Fibroblast of peridontal ligament (primary cell): Measurements from ENCODE around the gene AP4M1.
A peak's percentile ranks its signal among the peaks of the same experiment; 100 is the strongest.
"Not testable (repeated sequence)": the region's sequence is repeated elsewhere in the genome, so short reads cannot be mapped to it uniquely, and the experiment has no call there.

Source experiments
- DNase-seq: peaks from one replicate; pipeline ENCODE4 v3.0.0-alpha.2; 2010; ENCODE audit errors: extremely low read depth

AP4M1 gene

DNA sequence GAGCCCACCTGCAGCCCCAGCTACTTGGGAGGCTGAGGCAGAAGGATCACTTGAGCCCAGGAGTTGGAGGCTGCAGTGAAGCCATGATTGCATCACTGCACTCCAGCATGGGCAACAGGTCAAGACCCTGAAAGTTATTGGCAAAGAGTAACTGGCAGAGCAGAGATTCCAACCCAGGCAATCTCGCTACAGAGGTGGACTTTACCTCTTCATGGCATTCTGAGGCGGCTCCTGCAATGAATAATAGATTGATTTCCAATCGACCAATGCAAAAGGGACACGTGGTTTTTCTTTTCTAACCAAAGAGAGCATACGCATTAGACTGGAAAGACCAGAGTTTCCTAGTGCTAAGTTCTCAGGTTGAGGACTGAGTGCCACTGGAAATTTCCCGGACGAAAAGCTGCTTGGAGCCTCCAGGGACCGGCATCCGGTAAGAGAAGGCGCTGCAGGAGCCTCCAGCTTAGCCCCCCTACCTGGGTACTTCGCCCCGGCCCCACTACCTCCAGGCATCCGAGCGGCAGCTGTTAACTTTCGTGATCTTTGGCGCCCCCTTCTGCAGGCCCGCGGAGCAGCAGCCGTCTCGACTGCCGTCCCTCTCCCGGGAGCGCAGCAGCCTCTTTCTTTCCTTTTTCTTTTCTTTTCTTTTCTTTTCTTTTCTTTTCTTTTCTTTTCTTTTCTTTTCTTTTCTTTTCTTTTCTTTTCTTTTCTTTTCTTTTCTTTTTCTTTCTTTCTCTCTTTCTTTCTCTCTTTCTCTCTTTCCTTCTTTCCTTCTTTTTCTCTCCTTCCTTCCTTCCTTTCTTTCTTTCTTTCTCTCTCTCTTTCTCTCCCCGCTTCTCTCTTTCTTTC, 29.4 kb downstream of the AP4M1 start:
- DNase-seq, result peak; percentile 41

DNA sequence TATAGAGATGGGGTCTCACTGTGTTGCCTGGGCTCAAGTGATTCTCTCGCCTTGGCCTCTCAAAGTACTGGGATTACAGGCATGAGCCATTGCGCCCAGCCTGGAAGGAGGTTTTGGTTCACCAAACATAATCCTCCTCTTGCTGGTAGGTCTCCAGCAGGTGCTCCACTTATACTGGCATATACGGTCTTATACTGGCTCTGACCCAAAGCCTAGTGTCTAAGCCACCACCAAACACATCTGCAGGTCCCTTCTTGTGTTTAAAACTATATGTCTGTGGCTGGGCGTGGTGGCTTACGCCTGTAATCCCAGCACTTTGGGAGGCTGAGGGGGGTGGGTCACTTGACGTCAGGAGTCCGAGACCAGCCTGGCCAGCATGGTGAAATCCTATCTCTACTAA, 30.7 kb downstream of the AP4M1 start:
- DNase-seq, result no peak

DNA sequence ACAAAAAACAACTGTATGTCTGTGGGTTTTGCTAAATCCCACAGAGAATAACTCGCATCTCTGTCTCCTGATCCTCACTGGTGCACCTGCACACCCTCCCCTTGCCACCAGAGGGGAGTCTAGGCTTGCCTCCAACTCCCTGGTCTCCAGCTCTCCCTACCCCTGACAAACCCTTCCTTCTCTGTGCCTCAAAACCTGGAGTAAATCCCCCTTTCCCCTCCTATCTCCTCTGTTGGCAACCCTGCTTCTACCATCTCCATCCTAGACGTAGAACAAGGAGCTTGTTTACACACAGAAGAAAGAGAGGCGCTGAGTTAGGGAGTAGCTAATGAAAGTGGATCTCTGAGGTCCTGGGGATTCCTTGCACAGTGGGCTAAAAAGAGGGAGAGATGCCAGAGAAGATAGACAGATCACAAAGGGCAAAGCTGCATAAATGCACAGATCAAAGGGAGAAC, 31.3 kb downstream of the AP4M1 start:
- peak; percentile 61 for DNase-seq

DNA sequence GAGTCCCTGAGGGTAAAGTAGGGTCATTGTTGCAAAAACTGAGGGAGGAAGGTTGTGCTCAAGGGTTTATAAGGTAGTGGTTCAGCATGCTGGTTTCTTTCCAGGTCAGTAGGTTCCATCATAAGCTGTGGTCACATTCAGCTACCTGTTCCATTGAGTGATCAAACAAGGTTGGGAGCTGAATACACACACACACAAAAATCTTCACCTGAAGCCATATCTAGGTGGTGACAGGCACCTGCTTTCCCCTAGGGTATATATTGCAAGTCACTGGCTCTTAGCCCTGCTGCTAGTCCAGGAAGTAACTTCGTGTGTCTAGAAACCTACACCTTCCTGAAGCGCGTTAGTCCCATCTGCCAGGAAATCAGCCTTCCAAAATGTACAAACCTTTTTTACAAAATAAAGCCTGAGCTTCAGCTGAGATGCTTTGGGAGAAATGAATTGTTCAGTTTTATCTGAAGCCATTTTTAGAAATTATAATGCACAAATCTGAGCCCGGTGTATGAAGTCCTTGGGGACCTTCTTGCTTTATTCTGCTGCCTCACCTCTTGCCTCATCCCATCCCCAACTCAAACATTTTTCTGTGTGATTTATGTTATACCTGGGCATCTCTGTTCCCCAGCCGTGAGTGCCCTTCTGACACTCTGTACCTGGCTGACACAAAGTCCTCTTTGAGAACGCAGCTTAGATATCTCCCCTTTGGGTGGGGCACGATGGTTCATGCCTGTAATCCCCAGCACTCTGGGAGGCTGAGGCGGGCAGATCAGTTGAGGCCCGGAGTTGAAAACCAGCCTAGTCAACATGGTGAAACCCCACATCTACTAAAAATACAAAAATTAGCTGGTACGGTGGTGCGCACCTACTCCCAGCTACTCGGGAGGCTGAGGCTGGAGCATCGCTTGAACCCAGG, 36.7 kb downstream of the AP4M1 start:
- no peak for DNase-seq

DNA sequence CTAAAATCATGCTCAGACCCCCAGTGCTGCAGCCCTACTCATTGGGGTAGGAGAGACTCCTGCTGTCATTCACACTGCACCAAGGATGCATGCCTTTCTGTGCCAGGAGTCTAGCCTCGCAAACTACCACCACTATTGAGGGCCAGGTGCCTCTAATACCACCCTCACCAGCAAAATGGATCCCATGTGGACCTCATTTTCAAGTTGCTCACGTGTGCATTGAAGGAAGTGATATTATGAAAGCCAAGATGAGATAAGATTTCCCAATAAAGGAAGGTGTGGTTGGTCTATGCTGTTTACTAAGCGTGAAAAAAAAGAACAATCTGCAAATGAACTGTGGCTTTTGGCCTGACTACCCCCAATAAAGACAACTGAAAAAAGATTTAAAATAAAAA, 40.1 kb downstream of the AP4M1 start:
- DNase-seq, result no peak

DNA sequence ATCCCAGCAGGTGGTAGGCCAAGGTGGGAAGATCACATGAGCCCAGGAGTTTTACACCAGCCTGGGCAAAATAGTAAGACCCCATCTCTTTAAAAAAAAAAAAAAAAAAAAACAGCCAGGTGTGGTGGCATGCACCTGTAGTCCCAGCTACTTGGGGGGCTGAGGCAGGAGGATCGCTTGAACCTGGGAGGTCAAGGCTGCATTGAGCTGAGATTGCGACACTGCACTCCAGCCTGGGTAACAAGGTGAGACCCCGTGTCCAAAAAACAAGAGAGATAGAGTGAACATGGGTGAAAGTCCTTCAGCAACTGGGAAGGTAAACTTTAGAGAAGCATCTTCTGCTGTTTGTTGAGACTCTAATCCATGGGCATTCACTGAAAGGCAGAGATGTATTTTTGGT, 41.0 kb downstream of the AP4M1 start:
- DNase-seq, result no peak

DNA sequence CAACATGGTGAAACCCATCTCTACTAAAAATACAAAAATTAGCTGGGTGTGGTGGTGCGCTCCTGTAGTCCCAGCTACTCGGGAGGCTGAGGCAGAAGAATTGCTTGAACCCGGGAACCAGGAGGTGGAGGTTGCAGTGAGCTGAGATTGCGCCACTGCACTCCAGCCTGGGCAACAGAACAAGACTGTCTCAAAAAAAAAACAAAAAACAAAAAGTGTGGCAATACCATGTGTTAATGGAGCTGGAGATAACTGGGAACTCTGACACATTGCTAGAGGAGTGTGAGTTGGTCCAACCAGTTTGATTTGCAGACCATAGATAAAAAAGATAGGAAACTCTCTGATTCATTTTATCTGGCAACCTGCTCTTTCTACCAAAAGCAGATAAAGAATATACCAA, 44.9 kb downstream of the AP4M1 start:
- not testable (repeated sequence) for DNase-seq

DNA sequence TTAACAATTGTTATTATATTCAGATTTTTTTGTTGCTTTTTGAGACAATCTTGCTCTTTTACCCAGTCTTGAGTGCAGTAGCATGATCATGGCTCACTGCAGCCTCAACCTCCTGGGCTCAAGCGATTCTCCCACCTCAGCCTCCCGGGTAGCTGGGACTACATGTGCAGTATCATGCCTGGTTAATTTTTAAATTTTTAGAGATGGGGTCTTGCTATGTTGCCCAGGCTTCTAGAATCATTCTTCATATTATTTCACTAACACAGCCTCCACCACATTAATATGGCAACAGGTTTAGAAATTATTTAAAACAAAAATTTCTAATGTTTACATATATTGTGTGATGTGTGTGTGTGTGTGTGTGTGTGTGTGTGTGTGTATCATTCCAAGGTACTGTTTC, 45.8 kb downstream of the AP4M1 start:
- no peak for DNase-seq

DNA sequence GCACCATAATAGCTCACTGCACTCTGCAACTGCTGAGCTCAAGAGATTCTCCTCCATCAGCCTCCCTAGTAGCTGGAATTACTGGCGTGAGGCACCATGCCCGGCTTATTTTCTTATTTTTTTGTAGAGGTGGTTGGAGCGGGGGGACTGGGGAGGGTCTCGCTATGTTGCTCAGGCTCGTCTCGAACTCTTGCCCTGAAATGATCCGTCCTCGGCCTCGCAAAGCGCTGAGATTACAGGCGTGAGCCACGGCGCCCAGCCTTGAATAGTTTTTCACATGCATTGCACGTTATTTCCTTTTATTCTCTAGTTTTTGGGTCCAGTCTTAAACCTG, 46.7 kb downstream of the AP4M1 start:
- no peak for DNase-seq

DNA sequence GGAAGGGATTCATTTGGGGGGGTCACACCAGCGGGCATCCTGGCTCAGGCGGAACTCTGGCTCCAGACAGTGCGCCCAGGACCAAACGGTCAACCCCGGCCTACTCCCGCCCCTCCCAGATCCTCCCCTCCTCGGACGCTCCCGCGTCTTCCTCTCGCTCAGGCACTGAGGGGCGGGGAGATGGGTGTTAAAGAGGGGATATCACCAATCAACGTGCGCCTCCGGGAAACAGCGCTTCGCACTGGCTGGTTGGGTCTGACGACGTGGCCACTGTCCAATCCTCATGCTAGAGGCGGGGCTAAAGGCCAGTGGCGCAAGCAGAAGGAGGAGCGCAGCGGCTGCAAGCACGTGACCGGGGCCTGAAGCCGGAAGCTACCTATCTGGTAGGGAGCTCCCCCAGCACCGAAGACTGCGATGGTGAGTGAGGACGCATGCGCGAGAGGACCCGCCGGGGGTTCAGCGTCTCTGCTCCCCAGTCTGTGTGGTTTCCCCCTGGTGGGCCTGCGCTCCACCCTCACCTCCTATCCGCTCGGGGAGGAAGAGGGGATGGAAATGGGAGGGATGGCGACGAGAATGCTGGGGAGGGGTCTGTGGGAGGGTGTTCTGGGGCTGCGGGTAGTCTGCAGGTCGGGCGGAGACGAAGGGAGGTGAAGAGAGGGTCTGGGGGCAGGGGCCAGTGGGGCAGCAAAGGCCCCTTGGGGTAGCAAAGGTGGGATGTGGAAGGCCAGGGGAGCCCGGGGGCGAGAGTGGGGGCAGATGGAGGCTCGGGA, 47.3 kb downstream of the AP4M1 start, which contains the start of gene LAMTOR4:
Gene LAMTOR4, plus strand, starts transcription at position 360 of the 770 bp plus-strand sequence. Its CDS starts 55 bp downstream, at position 415.
- DNase-seq, result peak; percentile 99

DNA sequence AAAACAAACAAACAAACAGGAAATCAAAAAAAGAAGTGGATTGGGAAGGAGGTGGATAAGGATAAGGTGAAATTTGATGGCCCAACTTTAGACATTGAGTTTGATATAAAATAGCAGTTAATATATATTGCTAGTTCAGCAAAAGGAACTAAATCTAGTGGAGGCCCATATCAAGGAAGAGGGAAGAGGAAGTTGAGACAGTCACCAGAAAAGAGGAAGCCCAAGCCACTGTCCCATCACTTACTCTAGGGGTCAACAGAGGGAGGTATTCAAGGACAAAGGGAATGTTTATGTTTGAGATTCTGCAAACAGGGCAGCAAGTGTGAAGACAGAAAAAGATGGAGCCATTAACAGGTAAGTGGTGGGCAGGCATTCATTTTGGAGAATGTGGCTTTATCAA, 51.0 kb downstream of the AP4M1 start:
- no peak for DNase-seq

DNA sequence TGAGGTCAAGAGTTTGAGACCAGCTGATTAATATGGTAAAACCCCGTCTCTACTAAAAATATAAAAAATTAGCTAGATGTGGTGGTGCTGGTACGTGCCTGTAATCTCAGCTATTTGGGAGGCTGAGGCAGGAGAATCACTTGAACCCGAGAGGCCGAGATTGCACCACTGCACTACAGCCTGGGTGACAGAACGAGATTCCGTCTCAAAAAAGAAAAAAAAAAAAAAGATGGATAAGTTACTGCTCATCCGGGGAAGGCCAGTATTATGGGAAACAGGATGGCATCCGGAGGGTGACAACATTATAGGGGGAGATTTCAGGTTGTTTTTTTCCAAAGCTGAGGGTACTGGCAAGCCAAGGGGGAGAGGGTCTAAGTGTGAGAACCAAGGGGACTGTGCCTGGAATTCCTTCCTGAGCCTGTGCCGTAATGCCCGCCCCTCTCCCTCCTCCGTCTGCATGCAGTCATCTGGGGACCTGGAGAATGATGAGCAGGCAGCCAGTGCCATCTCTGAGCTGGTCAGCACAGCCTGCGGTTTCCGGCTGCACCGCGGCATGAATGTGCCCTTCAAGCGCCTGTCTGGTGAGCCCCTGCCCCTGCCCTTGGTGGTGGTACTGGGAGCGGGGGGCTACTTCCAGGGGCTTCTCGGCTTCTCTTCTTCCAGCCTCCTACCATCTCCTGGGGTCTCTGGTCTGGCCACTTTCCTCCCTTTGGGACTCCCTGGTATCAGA, 51.7 kb downstream of the AP4M1 start:
- no peak for DNase-seq

DNA sequence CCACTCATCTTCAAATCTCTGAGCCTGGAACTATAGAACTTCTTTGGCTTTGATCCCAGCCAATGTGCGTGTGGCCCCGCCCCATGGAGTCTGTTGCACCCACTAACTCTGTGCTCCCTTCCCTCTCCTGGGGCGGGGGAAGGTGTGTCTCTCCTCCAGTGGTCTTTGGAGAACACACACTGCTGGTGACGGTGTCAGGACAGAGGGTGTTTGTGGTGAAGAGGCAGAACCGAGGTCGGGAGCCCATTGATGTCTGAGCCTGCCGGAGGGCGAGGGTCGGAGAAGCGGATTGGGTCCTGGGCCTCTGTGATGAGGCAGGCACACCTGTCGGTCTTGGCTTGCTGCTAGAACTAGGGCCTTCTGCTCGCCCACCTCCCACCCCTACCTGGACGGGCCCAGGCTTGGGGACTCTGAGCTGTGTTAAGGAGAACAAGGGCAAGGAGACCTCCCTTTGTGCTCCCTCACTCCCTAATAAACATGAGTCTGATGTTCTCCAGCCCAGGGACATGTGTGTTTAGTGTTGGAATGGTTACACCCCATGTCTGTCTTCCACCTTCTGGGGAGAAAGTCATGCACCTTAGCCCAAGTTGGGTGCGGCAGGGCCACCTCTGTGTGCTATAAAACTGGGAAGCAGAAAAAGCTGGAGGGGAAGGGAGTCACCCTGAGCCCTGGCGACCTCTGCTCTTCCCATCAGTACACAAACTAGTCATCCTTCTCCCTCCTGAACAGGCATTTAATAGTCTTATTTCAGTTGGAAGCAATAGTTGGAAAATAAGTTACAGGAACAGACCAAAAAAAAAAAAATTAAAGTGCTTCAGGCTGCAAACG, 52.5 kb downstream of the AP4M1 start:
- no peak for DNase-seq

DNA sequence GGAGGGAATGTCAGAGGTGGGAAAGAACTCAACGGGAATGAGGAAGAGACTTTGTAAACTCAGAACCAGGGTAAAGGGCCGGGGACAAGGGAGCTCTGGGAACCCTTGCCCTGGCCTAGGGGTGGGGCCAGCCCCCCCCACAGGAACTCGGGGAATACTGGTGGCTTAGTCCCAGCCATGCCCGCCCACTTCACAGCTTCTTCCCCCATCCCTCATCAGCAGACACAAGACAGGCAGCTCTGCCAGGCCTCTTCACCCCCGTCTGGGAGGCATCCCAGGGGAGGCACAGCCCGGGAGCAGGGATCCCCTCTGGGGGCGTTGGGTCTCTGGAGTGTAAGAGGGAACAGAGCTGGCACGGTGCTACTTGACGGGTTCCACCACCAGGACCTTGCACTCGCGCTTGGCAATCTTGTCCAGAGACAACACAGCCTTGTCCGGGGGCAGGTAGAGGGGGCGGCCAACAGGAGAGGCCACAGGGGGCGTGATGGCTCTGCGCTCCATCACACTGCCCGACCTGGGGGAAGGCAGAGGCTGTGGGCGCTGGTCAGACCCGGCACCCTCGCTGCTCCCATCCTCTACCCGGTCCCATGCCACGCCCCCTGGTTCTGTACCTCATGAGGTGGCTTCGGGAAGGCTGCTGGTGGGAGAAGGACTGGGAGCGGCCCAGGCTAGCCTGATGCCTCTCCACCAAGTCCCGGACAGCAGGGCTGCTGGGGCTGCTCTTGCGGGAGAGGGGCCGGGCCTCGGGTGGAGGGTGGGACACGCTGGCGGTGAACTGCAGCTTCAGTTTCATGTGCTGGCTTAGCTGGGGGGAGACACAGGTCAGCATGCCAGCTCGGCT, 53.4 kb downstream of the AP4M1 start:
- no peak for DNase-seq

DNA sequence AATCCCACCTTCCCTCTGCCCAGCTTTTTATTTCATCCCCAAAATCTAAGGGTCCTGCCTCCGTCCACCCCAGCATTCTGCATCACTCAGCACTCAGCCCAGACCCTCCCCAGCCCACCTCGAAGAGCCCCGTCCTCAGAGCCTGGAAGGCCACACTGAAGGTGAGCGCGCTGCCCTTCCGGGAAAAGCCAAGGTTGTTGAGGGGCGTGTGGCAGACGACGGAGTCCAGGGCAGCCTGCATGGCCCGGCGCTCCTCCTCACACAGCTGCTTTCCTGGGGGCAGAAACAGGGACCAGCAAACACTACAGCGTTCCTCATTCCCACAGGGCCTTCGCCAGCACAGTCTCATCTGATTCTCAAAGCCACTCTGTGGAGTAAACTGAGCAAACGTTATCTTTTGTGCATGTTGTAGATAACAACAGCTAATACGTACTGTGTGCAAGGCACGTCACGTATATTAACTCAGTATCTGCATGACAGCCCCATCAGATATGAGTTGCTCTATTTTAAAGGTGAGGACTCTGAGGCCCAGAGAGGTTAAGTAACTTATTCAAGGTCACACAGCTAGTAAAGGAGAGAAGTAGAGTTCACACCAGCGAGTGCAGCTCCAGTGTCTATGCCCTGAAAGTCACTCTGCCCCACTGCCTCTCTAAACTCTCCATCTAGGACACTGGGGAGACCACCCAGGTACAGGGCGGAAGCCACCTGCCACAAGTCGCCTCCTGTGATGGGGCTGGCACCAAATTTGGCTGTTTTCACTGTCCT, 54.3 kb downstream of the AP4M1 start:
- no peak for DNase-seq

DNA sequence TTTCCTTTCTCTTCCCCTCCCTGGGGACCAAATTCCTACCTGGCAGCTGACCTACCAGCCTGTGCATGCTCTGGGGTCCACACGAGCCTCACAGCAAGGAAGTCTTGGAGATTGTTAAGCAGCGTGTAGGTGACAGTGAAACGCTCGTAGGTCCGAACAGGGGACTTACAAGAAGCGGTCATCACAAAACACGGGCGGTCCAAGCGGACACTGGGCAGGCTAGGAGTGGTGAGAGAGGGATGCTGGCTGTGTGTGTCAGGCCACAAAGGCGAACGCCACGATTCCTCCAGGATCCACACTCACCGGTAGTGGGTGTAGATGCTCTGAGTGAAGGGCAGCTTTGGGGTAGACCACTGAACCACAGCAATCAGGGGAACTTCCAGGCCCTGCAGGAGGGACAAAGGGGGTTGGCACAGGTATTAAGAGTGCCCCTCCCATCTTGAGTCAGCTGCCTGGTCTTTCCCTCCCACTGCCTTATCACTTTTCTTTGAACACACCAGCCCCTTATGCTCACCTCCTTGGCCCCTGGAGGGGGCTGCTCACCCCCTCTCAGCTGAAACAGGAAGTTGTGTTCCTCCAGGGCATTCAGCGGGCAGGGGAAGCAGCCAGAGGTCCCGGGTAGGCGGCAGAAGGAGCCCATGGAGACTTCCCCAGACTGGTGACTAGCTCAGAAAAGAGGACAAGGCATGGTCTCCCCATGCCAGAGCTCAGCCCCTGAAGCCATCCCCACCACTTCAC, 55.1 kb downstream of the AP4M1 start:
- no peak for DNase-seq

DNA sequence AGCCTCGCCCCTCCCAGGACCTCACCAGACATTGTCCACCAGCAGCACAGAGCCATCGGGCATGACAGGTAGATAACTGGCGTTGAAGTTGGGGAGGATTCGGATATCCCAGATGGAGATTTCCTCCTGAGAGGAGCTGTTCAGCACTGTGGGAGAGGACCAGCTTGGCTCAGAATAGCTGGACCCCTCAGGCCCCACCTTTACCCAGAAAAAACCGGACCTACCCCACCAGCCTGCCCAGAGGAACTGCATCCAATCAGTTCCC, 55.6 kb downstream of the AP4M1 start:
- no peak for DNase-seq
